Activated CD8-positive, alpha-beta T cell treated with anti-CD3 and anti-CD28 coated beads for 36 hours (primary cell): ENCODE data around the gene SAFB2. TPM values are rescaled to one million over a fixed set of nuclear protein-coding genes. Genes with fewer than 3 reads are reported as not detected.

Experiments
- ATAC-seq: fragments of 200-7000 bp; cut with Tn5 transposase; one replicate; pipeline ENCODE4 v1.10.0; 2021; ENCODE audit warnings: mild to moderate bottlenecking, moderate library complexity
- CTCF ChIA-PET: fragments of 350-600 bp; sonication (Branson Sonifier 250); formaldehyde crosslinking; loops from one replicate; lab custom pipeline; 2021; ENCODE audit warnings: antibody characterized with exemption; lab: Charles Lee
- POLR2A ChIA-PET: fragments of 350-600 bp; sonication (Branson Sonifier 250); formaldehyde crosslinking; loops from one replicate; lab custom pipeline; 2021; ENCODE audit warnings: antibody characterized with exemption; lab: Charles Lee
- DNase-seq: peaks from one replicate; pipeline ENCODE4 v3.0.0-alpha.2; 2020
- H3K27ac Mint-ChIP-seq: one replicate; pipeline ENCODE4 v1.8.0; 2021; ENCODE audit warnings: mild to moderate bottlenecking, mixed read lengths
- H3K27me3 Mint-ChIP-seq: one replicate; pipeline ENCODE4 v1.8.0; 2021; ENCODE audit warnings: mixed read lengths
- H3K36me3 Mint-ChIP-seq: one replicate; pipeline ENCODE4 v1.8.0; 2021; ENCODE audit warnings: low read depth, mixed read lengths
- H3K4me1 Mint-ChIP-seq: one replicate; pipeline ENCODE4 v1.8.0; 2021; ENCODE audit warnings: low read depth, mixed read lengths
- H3K4me3 Mint-ChIP-seq: one replicate; pipeline ENCODE4 v1.8.0; 2021; ENCODE audit warnings: mild to moderate bottlenecking, moderate library complexity, mixed read lengths
- H3K9me3 Mint-ChIP-seq: one replicate; pipeline ENCODE4 v1.8.0; 2021; ENCODE audit warnings: mixed read lengths
- CTCF ChIP-seq: fragments of 200-600 bp; IDR thresholded peaks from one replicate; pipeline ENCODE4 v1.8.0; 2022; ENCODE audit warnings: antibody characterized with exemption, mild to moderate bottlenecking
- intact Hi-C: fragments of 100-400 bp; cut with micrococcal nuclease; formaldehyde crosslinking; loops from one replicate; pipeline ENCODE4 v1.10.0; 2022
- total RNA-seq, 2 experiments: library from RNA; stranded (reverse); gene quantifications; one replicate each; pipeline ENCODE4 v1.2.3, GENCODE V29; 2021

The SAFB2 gene
- total RNA-seq, 2 experiments from 2014 or later: 70.8 to 78.0 TPM

DNA sequence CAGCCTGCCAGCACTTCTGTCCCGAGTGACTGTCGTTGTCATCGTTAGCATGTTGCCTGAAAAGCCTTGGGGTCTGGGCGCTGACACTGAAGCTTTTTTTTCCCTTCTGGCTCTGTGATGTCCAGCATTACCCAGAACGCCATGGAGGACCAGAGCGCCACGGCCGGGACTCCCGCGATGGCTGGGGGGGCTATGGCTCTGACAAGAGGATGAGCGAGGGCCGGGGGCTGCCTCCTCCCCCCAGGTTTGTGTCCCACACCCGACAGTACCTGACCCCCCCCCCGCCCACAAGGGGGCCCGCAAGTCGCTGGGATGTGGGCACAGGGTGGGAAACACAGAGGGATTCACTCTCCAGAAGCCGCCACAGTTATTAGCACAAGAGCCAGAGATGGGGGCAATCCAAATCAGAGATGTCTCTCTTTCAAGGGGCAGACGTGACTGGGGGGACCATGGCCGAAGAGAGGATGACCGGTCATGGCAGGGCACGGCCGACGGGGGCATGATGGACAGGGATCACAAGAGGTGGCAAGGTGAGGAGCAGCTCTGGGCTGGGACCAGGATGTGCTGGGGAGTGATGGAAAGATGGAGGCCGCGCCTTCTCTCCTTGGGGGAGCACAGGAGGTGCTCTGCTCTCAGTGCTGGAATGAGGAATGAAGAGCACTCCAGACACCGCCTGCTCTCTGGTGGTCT, 44.5 kb upstream of the SAFB2 start:
- no peak for DNase-seq
- ATAC-seq: no peak
- H3K4me3 Mint-ChIP-seq: no peak overlapping the region
- POLR2A ChIA-PET: interaction anchor here (0.6 to 1.4 kb wide), 2 partner anchors 13 to 468 kb away, joined by 3 read pairs; partner anchors contain the start of gene ACSBG2
- no peak overlapping the region for H3K27ac Mint-ChIP-seq
- TF ChIP-seq CTCF: no peak
- intact Hi-C loops: no loop called here
- H3K36me3 Mint-ChIP-seq: peaks cover 60% of the 10 kb centered on the region
- peaks cover 6% of the 10 kb centered on the region for H3K4me1 Mint-ChIP-seq
- CTCF ChIA-PET: no interaction called here
- H3K9me3 Mint-ChIP-seq: no peaks in the 10 kb centered on the region
- H3K27me3 Mint-ChIP-seq: no peaks in the 10 kb centered on the region

DNA sequence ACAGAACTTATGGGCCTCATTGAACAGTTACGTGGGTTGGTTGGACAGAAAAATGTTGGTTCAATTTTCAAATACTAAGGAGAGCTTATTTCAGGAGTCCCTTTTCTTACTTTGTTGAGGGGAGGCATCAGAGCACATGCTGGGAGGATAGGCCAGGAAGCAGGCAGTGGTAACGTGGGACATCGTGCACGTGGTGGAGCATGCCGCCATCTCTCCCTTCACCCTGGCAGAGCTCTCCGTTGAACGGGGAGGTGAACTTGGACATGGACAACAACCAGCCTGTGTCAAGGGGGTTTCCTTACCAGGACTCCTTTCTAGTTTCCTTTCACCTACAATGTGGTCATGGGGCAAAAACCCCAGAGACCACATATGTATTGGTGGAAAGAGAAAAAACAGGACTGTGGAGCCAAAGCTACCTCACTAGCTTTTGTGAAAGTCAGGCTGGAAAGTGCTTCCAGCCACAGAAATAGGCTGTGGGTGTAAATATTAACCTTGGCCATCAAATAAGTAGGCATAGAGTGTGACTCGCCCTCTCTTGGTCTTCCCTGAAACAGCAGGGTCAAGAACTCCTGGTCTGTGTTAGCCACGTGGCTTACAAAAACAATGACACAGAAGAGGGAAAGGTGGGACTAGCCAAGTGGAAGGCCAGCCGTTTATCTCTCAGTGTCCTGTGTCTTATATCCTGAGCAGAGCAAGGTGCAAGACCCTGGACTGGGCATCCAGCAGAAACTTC, 43.4 kb upstream of the SAFB2 start:
- H3K4me3 Mint-ChIP-seq: no peak overlapping the region
- peaks cover 59% of the 10 kb centered on the region for H3K36me3 Mint-ChIP-seq
- H3K4me1 Mint-ChIP-seq: peaks cover 6% of the 10 kb centered on the region
- DNase-seq (no peak), ATAC-seq (peak; percentile 24)
- peak overlapping the region; percentile 82 for H3K27ac Mint-ChIP-seq
- no peaks in the 10 kb centered on the region for H3K9me3 Mint-ChIP-seq
- ChIA-PET POLR2A (interaction anchor here (0.6 to 1.5 kb wide), 8 partner anchors 10 to 314 kb away, joined by 3 to 4 read pairs (median 3); no protein-coding TSS in a partner anchor), CTCF (interaction anchor here (0.8 to 1.1 kb wide), 2 partner anchors 10 to 54 kb away, joined by 3 read pairs; partner anchors contain the start of gene LONP1)
- H3K27me3 Mint-ChIP-seq: no peaks in the 10 kb centered on the region
- TF ChIP-seq CTCF: no peak
- intact Hi-C loops: no loop called here

GRCh38 chr19:5664515-5664914, 41.9 kb upstream of the SAFB2 start:
- no peaks in the 10 kb centered on the region for H3K9me3 Mint-ChIP-seq
- H3K36me3 Mint-ChIP-seq: peaks cover 57% of the 10 kb centered on the region
- no peak for ATAC-seq
- no peak overlapping the region for H3K4me3 Mint-ChIP-seq
- intact Hi-C loops: no loop called here
- ChIA-PET CTCF (interaction anchor here (1.1 kb wide), 1 partner anchor 10 kb away, joined by 3 read pairs; no protein-coding TSS in a partner anchor), POLR2A (interaction anchor here (0.6 to 1.5 kb wide), 3 partner anchors 29 to 513 kb away, joined by 3 to 4 read pairs (median 3); no protein-coding TSS in a partner anchor)
- no peak for TF ChIP-seq CTCF
- no peaks in the 10 kb centered on the region for H3K27me3 Mint-ChIP-seq
- no peak for DNase-seq
- peaks cover 6% of the 10 kb centered on the region for H3K4me1 Mint-ChIP-seq
- peak overlapping the region; percentile 82 for H3K27ac Mint-ChIP-seq

DNA sequence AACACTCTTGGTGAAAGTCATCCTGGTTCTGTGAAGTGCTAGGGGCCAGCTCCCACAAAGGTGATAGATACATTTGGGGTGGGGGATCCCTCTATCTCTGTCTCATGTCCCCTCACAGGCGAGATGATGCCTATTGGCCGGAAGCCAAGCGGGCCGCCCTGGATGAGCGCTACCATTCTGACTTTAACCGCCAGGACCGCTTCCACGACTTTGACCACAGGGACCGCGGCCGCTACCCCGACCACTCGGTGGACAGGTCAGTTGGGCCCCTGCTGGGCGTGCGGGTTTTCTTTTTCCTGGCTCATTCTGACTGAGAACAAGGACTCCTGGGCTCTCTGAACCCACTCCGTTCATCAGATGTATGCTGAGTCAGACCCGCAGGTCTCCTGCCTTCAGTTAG, 41.3 kb upstream of the SAFB2 start:
- CTCF ChIA-PET: no interaction called here
- POLR2A ChIA-PET: no interaction called here

More for the DNA sequence above, 41.3 kb upstream of the SAFB2 start:
- no peaks in the 10 kb centered on the region for H3K9me3 Mint-ChIP-seq
- DNase-seq (no peak), ATAC-seq (no peak)
- H3K4me3 Mint-ChIP-seq: no peak overlapping the region
- peaks cover 52% of the 10 kb centered on the region for H3K36me3 Mint-ChIP-seq
- TF ChIP-seq CTCF: no peak
- H3K27ac Mint-ChIP-seq: no peak overlapping the region
- intact Hi-C loops: no loop called here
- H3K4me1 Mint-ChIP-seq: peaks cover 6% of the 10 kb centered on the region
- no peaks in the 10 kb centered on the region for H3K27me3 Mint-ChIP-seq
